Rectal smooth muscle tissue (tissue), 1 donor: ENCODE results near the gene ST14.
"Not testable (repeated sequence)": the region's sequence is repeated elsewhere in the genome, so short reads cannot be mapped to it uniquely, and the experiment has no call there.

Experiments
- H3K27ac ChIP-seq: one replicate; pipeline ENCODE4 v1.7.0; 2013; ENCODE audit warnings: low read depth, low read length, inconsistent platforms
- H3K27me3 ChIP-seq: one replicate; pipeline ENCODE4 v1.7.0; 2013; ENCODE audit warnings: low read length; ENCODE audit not compliant: control insufficient read depth, insufficient read depth
- H3K36me3 ChIP-seq: one replicate; pipeline ENCODE4 v1.7.0; 2013; ENCODE audit warnings: low read length; ENCODE audit not compliant: control insufficient read depth, insufficient read depth
- H3K4me1 ChIP-seq: one replicate; pipeline ENCODE4 v1.7.0; 2013; ENCODE audit warnings: low read length; ENCODE audit not compliant: control insufficient read depth, insufficient read depth
- H3K4me3 ChIP-seq: one replicate; pipeline ENCODE4 v1.7.0; 2013; ENCODE audit warnings: low read length
- H3K9ac ChIP-seq: one replicate; pipeline ENCODE4 v1.7.0; 2013; ENCODE audit warnings: low read length

Gene ST14

GRCh38 chr11:130188047-130188446, 28.5 kb downstream of the ST14 start:
- no peaks in the 10 kb centered on the region for H3K27me3 ChIP-seq
- H3K4me3 ChIP-seq: no peak overlapping the region
- H3K27ac ChIP-seq: no peak overlapping the region
- H3K9ac ChIP-seq: no peak overlapping the region
- no peaks in the 10 kb centered on the region for H3K36me3 ChIP-seq
- no peaks in the 10 kb centered on the region for H3K4me1 ChIP-seq

GRCh38 chr11:130188585-130189347, 29.2 kb downstream of the ST14 start:
- H3K4me3 ChIP-seq: no peak overlapping the region
- H3K36me3 ChIP-seq: no peaks in the 10 kb centered on the region
- peak overlapping the region; percentile 36 for H3K9ac ChIP-seq
- no peak overlapping the region for H3K27ac ChIP-seq
- H3K27me3 ChIP-seq: no peaks in the 10 kb centered on the region
- H3K4me1 ChIP-seq: no peaks in the 10 kb centered on the region

GRCh38 chr11:130189492-130190210, 30.1 kb downstream of the ST14 start:
- H3K27ac ChIP-seq: no peak overlapping the region

GRCh38 chr11:130190371-130190881, 30.8 kb downstream of the ST14 start:
- Histone ChIP-seq H3K27ac (peak overlapping the region; percentile 45), H3K4me1 (no peaks in the 10 kb centered on the region), H3K4me3 (peak overlapping the region; percentile 21), H3K27me3 (no peaks in the 10 kb centered on the region), H3K36me3 (peaks cover 6% of the 10 kb centered on the region), H3K9ac (no peak overlapping the region)

More at GRCh38 chr11:130189492-130190210, 30.1 kb downstream of the ST14 start:
- Histone ChIP-seq H3K27me3 (no peaks in the 10 kb centered on the region), H3K36me3 (peaks cover 5% of the 10 kb centered on the region), H3K9ac (no peak overlapping the region), H3K4me3 (no peak overlapping the region), H3K4me1 (no peaks in the 10 kb centered on the region)

GRCh38 chr11:130191896-130192295, 32.3 kb downstream of the ST14 start:
- Histone ChIP-seq H3K4me3 (no peak overlapping the region), H3K9ac (no peak overlapping the region), H3K4me1 (no peaks in the 10 kb centered on the region), H3K36me3 (peaks cover 6% of the 10 kb centered on the region), H3K27me3 (no peaks in the 10 kb centered on the region), H3K27ac (no peak overlapping the region)

- H3K9ac ChIP-seq: no peak overlapping the region
- no peaks in the 10 kb centered on the region for H3K4me1 ChIP-seq
- peaks cover 6% of the 10 kb centered on the region for H3K36me3 ChIP-seq
- no peaks in the 10 kb centered on the region for H3K27me3 ChIP-seq
- H3K27ac ChIP-seq: no peak overlapping the region
- H3K4me3 ChIP-seq: no peak overlapping the region
Observed at GRCh38 chr11:130192845-130193267, 33.3 kb downstream of the ST14 start.

- not testable (repeated sequence) for H3K4me1 ChIP-seq, H3K27ac ChIP-seq, H3K9ac ChIP-seq, H3K27me3 ChIP-seq, H3K36me3 ChIP-seq, H3K4me3 ChIP-seq
Observed at GRCh38 chr11:130193551-130193950, 34.0 kb downstream of the ST14 start.

GRCh38 chr11:130194241-130195023, 34.9 kb downstream of the ST14 start:
- no peak overlapping the region for H3K27ac ChIP-seq
- H3K4me3 ChIP-seq: no peak overlapping the region
- H3K27me3 ChIP-seq: no peaks in the 10 kb centered on the region
- peaks cover 8% of the 10 kb centered on the region for H3K36me3 ChIP-seq
- no peaks in the 10 kb centered on the region for H3K4me1 ChIP-seq
- H3K9ac ChIP-seq: no peak overlapping the region

GRCh38 chr11:130197386-130198035, 37.9 kb downstream of the ST14 start:
- H3K4me3 ChIP-seq: no peak overlapping the region
- H3K4me1 ChIP-seq: no peaks in the 10 kb centered on the region
- no peaks in the 10 kb centered on the region for H3K27me3 ChIP-seq
- H3K27ac ChIP-seq: no peak overlapping the region
- H3K9ac ChIP-seq: no peak overlapping the region
- peaks cover 8% of the 10 kb centered on the region for H3K36me3 ChIP-seq

GRCh38 chr11:130198292-130198691, 38.7 kb downstream of the ST14 start:
- no peaks in the 10 kb centered on the region for H3K27me3 ChIP-seq
- H3K4me1 ChIP-seq: no peaks in the 10 kb centered on the region
- no peak overlapping the region for H3K4me3 ChIP-seq
- peaks cover 8% of the 10 kb centered on the region for H3K36me3 ChIP-seq
- no peak overlapping the region for H3K9ac ChIP-seq
- H3K27ac ChIP-seq: no peak overlapping the region

- Histone ChIP-seq H3K9ac (no peak overlapping the region), H3K4me3 (no peak overlapping the region), H3K27ac (no peak overlapping the region), H3K27me3 (no peaks in the 10 kb centered on the region), H3K4me1 (no peaks in the 10 kb centered on the region), H3K36me3 (peaks cover 8% of the 10 kb centered on the region)
Observed at GRCh38 chr11:130198964-130199363, 39.4 kb downstream of the ST14 start.

- no peak overlapping the region for H3K9ac ChIP-seq
- no peak overlapping the region for H3K27ac ChIP-seq
- H3K36me3 ChIP-seq: peaks cover 2% of the 10 kb centered on the region
- H3K4me1 ChIP-seq: no peaks in the 10 kb centered on the region
- H3K27me3 ChIP-seq: no peaks in the 10 kb centered on the region
- H3K4me3 ChIP-seq: no peak overlapping the region
Observed at GRCh38 chr11:130199792-130200191, 40.2 kb downstream of the ST14 start.
